HEK293T (cell line): Measurements from ENCODE around the gene NFIC.

Experiments
- BHLHE40 ChIP-seq: fragments of 450-650 bp; IDR thresholded peaks from 2 replicates; pipeline ENCODE4 v1.6.1; 2016; ENCODE audit warnings: mild to moderate bottlenecking, moderate library complexity, borderline replicate concordance
- CTBP1 ChIP-seq: fragments of 450-650 bp; IDR thresholded peaks from 2 replicates; pipeline ENCODE4 v1.6.1; 2016; ENCODE audit warnings: borderline replicate concordance
- ELF4 ChIP-seq: fragments of 450-650 bp; IDR thresholded peaks from 2 replicates; pipeline ENCODE4 v1.6.1; 2017; ENCODE audit warnings: antibody characterized with exemption
- FOXA1 ChIP-seq: fragments of 450-650 bp; IDR thresholded peaks from 2 replicates; pipeline ENCODE4 v1.6.1; 2016; ENCODE audit warnings: mild to moderate bottlenecking
- HDGF ChIP-seq: fragments of 450-650 bp; IDR thresholded peaks from 2 replicates; pipeline ENCODE4 v1.6.1; 2017; ENCODE audit warnings: antibody characterized with exemption, borderline replicate concordance
- SP1 ChIP-seq: fragments of 450-650 bp; IDR thresholded peaks from 2 replicates; pipeline ENCODE4 v1.6.1; 2017
- SUZ12 ChIP-seq: fragments of 450-650 bp; IDR thresholded peaks from 2 replicates; pipeline ENCODE4 v1.6.1; 2016; ENCODE audit warnings: mild to moderate bottlenecking
- TARDBP ChIP-seq: fragments of 450-650 bp; IDR thresholded peaks from 2 replicates; pipeline ENCODE4 v1.6.1; 2016
- ZNF384 ChIP-seq: fragments of 450-650 bp; IDR thresholded peaks from 2 replicates; pipeline ENCODE4 v1.6.1; 2016

- no peak for TF ChIP-seq HDGF
- no peak for TF ChIP-seq ELF4
- TF ChIP-seq SP1, result no peak
- TF ChIP-seq CTBP1, result no peak
- no peak for TF ChIP-seq FOXA1
- no peak for TF ChIP-seq ZNF384
- no peak for TF ChIP-seq TARDBP
- TF ChIP-seq SUZ12, result no peak
- no peak for TF ChIP-seq BHLHE40
These were observed 151.3 kb downstream of the NFIC start for GRCh38 chr19:3517638-3518037.
